Breast epithelium (tissue), 3 donors: Measurements from ENCODE around the gene ZNF888.

Experiments used
- POLR2AphosphoS5 ChIP-seq, 3 donors: sonication (generic); formaldehyde crosslinking; IDR thresholded peaks; one replicate each; pipeline ENCODE4 v1.6.1; 2017; ENCODE audit warnings: antibody characterized with exemption in 3 of 3
- TF ChIP-seq, protein P1 (sequence below), 3 donors: fragments of 450-650 bp; IDR thresholded peaks; one replicate each; pipeline ENCODE4 v1.5.1; 2016 to 2017; ENCODE audit warnings: antibody characterized with exemption in 3 of 3, mild to moderate bottlenecking in 3 of 3, moderate library complexity in 3 of 3

- TF ChIP-seq, protein P1, sequence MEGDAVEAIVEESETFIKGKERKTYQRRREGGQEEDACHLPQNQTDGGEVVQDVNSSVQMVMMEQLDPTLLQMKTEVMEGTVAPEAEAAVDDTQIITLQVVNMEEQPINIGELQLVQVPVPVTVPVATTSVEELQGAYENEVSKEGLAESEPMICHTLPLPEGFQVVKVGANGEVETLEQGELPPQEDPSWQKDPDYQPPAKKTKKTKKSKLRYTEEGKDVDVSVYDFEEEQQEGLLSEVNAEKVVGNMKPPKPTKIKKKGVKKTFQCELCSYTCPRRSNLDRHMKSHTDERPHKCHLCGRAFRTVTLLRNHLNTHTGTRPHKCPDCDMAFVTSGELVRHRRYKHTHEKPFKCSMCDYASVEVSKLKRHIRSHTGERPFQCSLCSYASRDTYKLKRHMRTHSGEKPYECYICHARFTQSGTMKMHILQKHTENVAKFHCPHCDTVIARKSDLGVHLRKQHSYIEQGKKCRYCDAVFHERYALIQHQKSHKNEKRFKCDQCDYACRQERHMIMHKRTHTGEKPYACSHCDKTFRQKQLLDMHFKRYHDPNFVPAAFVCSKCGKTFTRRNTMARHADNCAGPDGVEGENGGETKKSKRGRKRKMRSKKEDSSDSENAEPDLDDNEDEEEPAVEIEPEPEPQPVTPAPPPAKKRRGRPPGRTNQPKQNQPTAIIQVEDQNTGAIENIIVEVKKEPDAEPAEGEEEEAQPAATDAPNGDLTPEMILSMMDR (IDR thresholded peaks at IDR 0.05), result no peak
- TF ChIP-seq POLR2AphosphoS5 (IDR thresholded peaks at IDR 0.05), result peak; percentile 48 to 77 (median 66)
Observed at GRCh38 chr19:52922841-52923777, at the start of gene ZNF888.
